ENCODE data around the gene SPI1. TPM values are rescaled to one million over a fixed set of nuclear protein-coding genes. Genes with fewer than 3 reads are reported as not detected.

SPI1 gene
- polyA plus RNA-seq, 1 experiment = not detected

- DNase-seq (ENCODE audit: low read depth) = no peak
- TF ChIP-seq CTCF (IDR thresholded peaks at IDR 0.05; ENCODE audit: insufficient read depth, low read depth, low read length) = no peak
- ChIA-PET POLR2A (no interaction called here), CTCF (interaction anchor here (0.9 to 3.9 kb wide), 2 partner anchors 13 to 30 kb away, joined by 3 to 20 read pairs; no protein-coding TSS in a partner anchor)
- Histone ChIP-seq H3K36me3 (ENCODE audit: control insufficient read depth, insufficient read depth, low read length) (no peaks in the 10 kb centered on the region), H3K4me3 (ENCODE audit: low read depth, low read length) (no peak overlapping the region), H3K27me3 (ENCODE audit: control insufficient read depth, insufficient read depth, low read length) (no peaks in the 10 kb centered on the region)
Observed at GRCh38 chr11:47403135-47403534, 24.8 kb upstream of the SPI1 start.

- DNase-seq (ENCODE audit: low read depth) = no peak
- Histone ChIP-seq H3K36me3 (ENCODE audit: control insufficient read depth, insufficient read depth, low read length) (no peaks in the 10 kb centered on the region), H3K4me3 (ENCODE audit: low read depth, low read length) (no peak overlapping the region), H3K27me3 (ENCODE audit: control insufficient read depth, insufficient read depth, low read length) (no peaks in the 10 kb centered on the region)
- ChIA-PET POLR2A (interaction anchor here (0.6 kb wide), 1 partner anchor 12 kb away, joined by 3 read pairs; no protein-coding TSS in a partner anchor), CTCF (interaction anchor here (0.6 kb wide), 1 partner anchor 27 kb away, joined by 4 read pairs; no protein-coding TSS in a partner anchor)
- no peak for TF ChIP-seq CTCF (IDR thresholded peaks at IDR 0.05; ENCODE audit: insufficient read depth, low read depth, low read length)
Observed at GRCh38 chr11:47400768-47401279, 22.5 kb upstream of the SPI1 start.

- TF ChIP-seq CTCF (IDR thresholded peaks at IDR 0.05; ENCODE audit: insufficient read depth, low read depth, low read length) = no peak
- ChIA-PET POLR2A (interaction anchor here (0.6 kb wide), 1 partner anchor 13 kb away, joined by 3 read pairs; no protein-coding TSS in a partner anchor), CTCF (interaction anchor here (0.6 to 1.6 kb wide), 7 partner anchors 12 to 342 kb away, joined by 3 to 11 read pairs (median 3); no protein-coding TSS in a partner anchor)
- DNase-seq (ENCODE audit: low read depth) = no peak
- Histone ChIP-seq H3K36me3 (ENCODE audit: control insufficient read depth, insufficient read depth, low read length) (no peaks in the 10 kb centered on the region), H3K4me3 (ENCODE audit: low read depth, low read length) (peak overlapping the region; percentile 47), H3K27me3 (ENCODE audit: control insufficient read depth, insufficient read depth, low read length) (no peaks in the 10 kb centered on the region)
Observed at GRCh38 chr11:47399860-47400767, 21.8 kb upstream of the SPI1 start.

GRCh38 chr11:47398551-47398950 is 20.2 kb upstream of the SPI1 start:
- no peak for DNase-seq (ENCODE audit: low read depth)
- ChIA-PET POLR2A (no interaction called here), CTCF (interaction anchor here (1.0 to 1.6 kb wide), 2 partner anchors 13 to 24 kb away, joined by 7 to 11 read pairs; no protein-coding TSS in a partner anchor)
- Histone ChIP-seq H3K36me3 (ENCODE audit: control insufficient read depth, insufficient read depth, low read length) (no peaks in the 10 kb centered on the region), H3K27me3 (ENCODE audit: control insufficient read depth, insufficient read depth, low read length) (no peaks in the 10 kb centered on the region), H3K4me3 (ENCODE audit: low read depth, low read length) (no peak overlapping the region)
- no peak for TF ChIP-seq CTCF (IDR thresholded peaks at IDR 0.05; ENCODE audit: insufficient read depth, low read depth, low read length)

GRCh38 chr11:47398011-47398410 is 19.7 kb upstream of the SPI1 start:
- POLR2A ChIA-PET = no interaction called here

More at GRCh38 chr11:47398011-47398410, 19.7 kb upstream of the SPI1 start:
- TF ChIP-seq CTCF (IDR thresholded peaks at IDR 0.05; ENCODE audit: insufficient read depth, low read depth, low read length) = no peak
- DNase-seq (ENCODE audit: low read depth) = no peak
- H3K36me3 ChIP-seq (ENCODE audit: control insufficient read depth, insufficient read depth, low read length) = no peaks in the 10 kb centered on the region
- CTCF ChIA-PET = interaction anchor here (1.1 kb wide), 1 partner anchor 24 kb away, joined by 3 read pairs; no protein-coding TSS in a partner anchor
- no peak overlapping the region for H3K4me3 ChIP-seq (ENCODE audit: low read depth, low read length)
- no peaks in the 10 kb centered on the region for H3K27me3 ChIP-seq (ENCODE audit: control insufficient read depth, insufficient read depth, low read length)
